Inflammatory macrophage treated with lipopolysaccharide for 1 hour (primary cell): Measurements from ENCODE around the gene EPB41L2.
"Not testable (repeated sequence)": the region's sequence is repeated elsewhere in the genome, so short reads cannot be mapped to it uniquely, and the experiment has no call there.

Experiments used
- DNase-seq, 2 donors: peaks; one replicate each; pipeline ENCODE4 v3.0.0-alpha.2; 2020 to 2022

EPB41L2 gene

GRCh38 chr6:131063028-131063763, at the start of gene EPB41L2:
TSS of gene EPB41L2 (minus strand) at chr6:131063245. CDS start at chr6:130956485, 106,760 bp downstream.
- DNase-seq: peak; percentile 92 to 93

- DNase-seq: no peak
These were observed 49.2 kb upstream of the EPB41L2 start for GRCh38 chr6:131112249-131112648.

- DNase-seq: no peak
These were observed 44.1 kb upstream of the EPB41L2 start for GRCh38 chr6:131107151-131107550.

- DNase-seq: no peak
These were observed 40.9 kb upstream of the EPB41L2 start for GRCh38 chr6:131103901-131104300.

GRCh38 chr6:131103296-131103695, 40.3 kb upstream of the EPB41L2 start:
- DNase-seq: no peak

GRCh38 chr6:131101911-131102680, 39.1 kb upstream of the EPB41L2 start:
- DNase-seq: no peak

- no peak for DNase-seq
These were observed 33.7 kb upstream of the EPB41L2 start for GRCh38 chr6:131096786-131097185.

- no peak for DNase-seq
These were observed 30.3 kb upstream of the EPB41L2 start for GRCh38 chr6:131093334-131093733.

GRCh38 chr6:131091944-131092343, 28.9 kb upstream of the EPB41L2 start:
- DNase-seq: not testable (repeated sequence)

- peak; percentile 14 to 37 for DNase-seq
These were observed 27.3 kb upstream of the EPB41L2 start for GRCh38 chr6:131090339-131090738.

GRCh38 chr6:131084982-131085381, 21.9 kb upstream of the EPB41L2 start:
- DNase-seq: no peak

GRCh38 chr6:131083687-131084086, 20.6 kb upstream of the EPB41L2 start:
- DNase-seq: no peak

GRCh38 chr6:131082335-131082734, 19.3 kb upstream of the EPB41L2 start:
- DNase-seq: no peak

- DNase-seq: no peak
These were observed 17.0 kb upstream of the EPB41L2 start for GRCh38 chr6:131080084-131080483.

- DNase-seq: peak in 1 of 2 donors; percentile 20
These were observed 10.5 kb upstream of the EPB41L2 start for GRCh38 chr6:131073577-131073976.

GRCh38 chr6:131070061-131070460, 7.0 kb upstream of the EPB41L2 start:
- DNase-seq: no peak

GRCh38 chr6:131068165-131068564, 5.1 kb upstream of the EPB41L2 start:
- DNase-seq: no peak

- DNase-seq: no peak
These were observed 4.5 kb upstream of the EPB41L2 start for GRCh38 chr6:131067521-131067920.

- no peak for DNase-seq
These were observed 2.8 kb upstream of the EPB41L2 start for GRCh38 chr6:131065824-131066171.

GRCh38 chr6:131065112-131065823, 2.2 kb upstream of the EPB41L2 start:
- DNase-seq: no peak

- DNase-seq: peak; percentile 44 to 80
These were observed 773 bp upstream of the EPB41L2 start for GRCh38 chr6:131063764-131064272.

GRCh38 chr6:131062241-131063027, 611 bp downstream of the EPB41L2 start:
- DNase-seq: peak; percentile 9 to 17

GRCh38 chr6:131061751-131062119, 1.3 kb downstream of the EPB41L2 start:
- peak; percentile 12 to 17 for DNase-seq
